Measurements from ENCODE around the gene CYP2B6. TPM values are rescaled to one million over a fixed set of nuclear protein-coding genes. Genes with fewer than 3 reads are reported as not detected.

Gene CYP2B6
- total and polyA plus RNA-seq, 8 donors = 0.87 TPM; not detected in 7

DNA sequence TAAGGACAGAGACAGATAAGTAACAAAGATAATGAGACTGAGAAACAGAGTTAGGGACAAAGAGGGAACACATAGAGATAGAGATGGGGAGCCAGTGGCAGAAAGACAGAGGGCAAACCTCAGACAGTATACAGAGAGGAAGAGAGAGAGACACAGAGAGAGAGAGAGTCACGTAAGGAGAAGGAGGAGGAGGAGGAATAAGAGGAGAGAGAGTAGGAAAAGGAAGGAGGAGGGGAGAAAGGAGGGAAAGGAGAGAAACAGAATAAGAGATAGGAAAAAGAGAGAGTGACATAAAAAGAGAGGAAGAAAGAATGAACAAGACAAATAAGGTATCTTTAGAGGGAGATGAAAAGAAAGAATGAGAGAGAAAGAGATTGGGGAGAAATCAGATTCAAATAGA is 23.6 kb downstream of the CYP2B6 start:
- 49 to 61% (median 58%) methylated on average over 1 of the region's 1 CpG for WGBS, 5 donors
- Histone ChIP-seq H3K4me3 (no peak overlapping the region), H3K9me3 (no peaks in the 10 kb centered on the region), H3K27me3 (peaks cover 0 to 47% (median 5%) of the 10 kb centered on the region in 3 donors), H3K4me1 (no peaks in the 10 kb centered on the region), H3K27ac (no peak overlapping the region), H3K36me3 (no peaks in the 10 kb centered on the region)
- intact Hi-C loops (cut with DNase I; ENCODE audit: low total_unique reads) = no loop called here
- TF ChIP-seq EP300 (IDR thresholded peaks at IDR 0.05) (no peak), CTCF (IDR thresholded peaks at IDR 0.05) (no peak), POLR2A (IDR thresholded peaks at IDR 0.05) (no peak), POLR2AphosphoS5 (IDR thresholded peaks at IDR 0.05) (no peak)
- DNase-seq = no peak

DNA sequence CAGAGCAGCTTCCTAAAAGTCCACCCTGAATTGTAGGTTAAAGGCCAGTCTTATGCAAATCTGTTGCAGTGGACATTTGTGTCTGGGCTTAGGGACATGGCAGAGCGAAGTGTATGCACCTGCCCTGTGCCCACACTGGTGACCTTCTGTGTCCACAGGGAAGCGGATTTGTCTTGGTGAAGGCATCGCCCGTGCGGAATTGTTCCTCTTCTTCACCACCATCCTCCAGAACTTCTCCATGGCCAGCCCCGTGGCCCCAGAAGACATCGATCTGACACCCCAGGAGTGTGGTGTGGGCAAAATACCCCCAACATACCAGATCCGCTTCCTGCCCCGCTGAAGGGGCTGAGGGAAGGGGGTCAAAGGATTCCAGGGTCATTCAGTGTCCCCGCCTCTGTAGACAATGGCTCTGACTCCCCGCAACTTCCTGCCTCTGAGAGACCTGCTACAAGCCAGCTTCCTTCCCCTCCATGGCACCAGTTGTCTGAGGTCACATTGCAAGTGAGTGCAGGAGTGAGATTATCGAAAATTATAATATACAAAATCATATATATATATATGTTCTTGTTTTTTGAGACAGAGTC is 25.5 kb downstream of the CYP2B6 start:
- TF ChIP-seq CTCF (IDR thresholded peaks at IDR 0.05) (no peak), POLR2AphosphoS5 (IDR thresholded peaks at IDR 0.05) (no peak), EP300 (IDR thresholded peaks at IDR 0.05) (no peak), POLR2A (IDR thresholded peaks at IDR 0.05) (no peak)
- Histone ChIP-seq H3K4me1 (no peaks in the 10 kb centered on the region), H3K4me3 (no peak overlapping the region), H3K27ac (no peak overlapping the region), H3K27me3 (peaks cover 0 to 37% (median 5%) of the 10 kb centered on the region in 3 donors), H3K9me3 (no peaks in the 10 kb centered on the region), H3K36me3 (no peaks in the 10 kb centered on the region)
- DNase-seq = no peak
- intact Hi-C loops (cut with DNase I; ENCODE audit: low total_unique reads) = no loop called here
- WGBS, 5 donors = 69 to 79% (median 77%) methylated on average over 12 of the region's 12 CpGs

GRCh38 chr19:41018736-41019290 is 27.7 kb downstream of the CYP2B6 start:
- no peak for DNase-seq
- 89 to 95% (median 93%) methylated on average over 15 of the region's 15 CpGs for WGBS, 5 donors

DNA sequence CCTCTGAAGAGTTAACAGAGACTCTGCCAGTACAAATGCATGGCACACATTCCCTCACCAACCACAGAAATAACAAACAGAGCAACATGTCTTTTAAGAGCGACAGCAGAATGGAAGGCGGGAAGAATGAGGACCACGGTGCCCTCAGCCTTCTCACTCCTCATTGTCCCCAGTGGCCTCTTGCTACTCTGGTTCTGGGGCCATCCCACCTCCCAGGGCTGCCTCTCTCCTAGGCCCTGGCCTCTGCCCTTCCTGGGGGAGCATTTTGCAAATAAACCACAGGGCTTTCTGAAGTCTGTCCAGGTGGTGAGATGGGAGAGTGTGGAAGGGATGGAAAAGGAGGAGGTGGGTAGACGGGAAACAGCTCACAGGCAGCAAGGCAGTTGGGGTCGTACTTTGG is 28.3 kb downstream of the CYP2B6 start:
- Histone ChIP-seq H3K9me3 (no peaks in the 10 kb centered on the region), H3K4me1 (no peaks in the 10 kb centered on the region), H3K4me3 (no peak overlapping the region), H3K27ac (no peak overlapping the region), H3K36me3 (no peaks in the 10 kb centered on the region), H3K27me3 (peaks cover 0 to 24% (median 0%) of the 10 kb centered on the region in 3 donors)
- TF ChIP-seq POLR2A (IDR thresholded peaks at IDR 0.05) = no peak
- TF ChIP-seq CTCF (IDR thresholded peaks at IDR 0.05) = no peak
- no peak for TF ChIP-seq POLR2AphosphoS5 (IDR thresholded peaks at IDR 0.05)
- TF ChIP-seq EP300 (IDR thresholded peaks at IDR 0.05) = no peak
- intact Hi-C loops (cut with DNase I; ENCODE audit: low total_unique reads) = no loop called here
- no peak for DNase-seq
- WGBS, 5 donors = 49 to 72% (median 63%) methylated on average over 5 of the region's 5 CpGs

More at GRCh38 chr19:41018736-41019290, 27.7 kb downstream of the CYP2B6 start:
- Histone ChIP-seq H3K27me3 (peaks cover 0 to 21% (median 0%) of the 10 kb centered on the region in 3 donors), H3K4me3 (no peak overlapping the region), H3K27ac (no peak overlapping the region), H3K4me1 (no peaks in the 10 kb centered on the region), H3K36me3 (no peaks in the 10 kb centered on the region), H3K9me3 (no peaks in the 10 kb centered on the region)
- intact Hi-C loops (cut with DNase I; ENCODE audit: low total_unique reads) = no loop called here
- TF ChIP-seq CTCF (IDR thresholded peaks at IDR 0.05) = no peak
- TF ChIP-seq POLR2A (IDR thresholded peaks at IDR 0.05) = no peak
- TF ChIP-seq POLR2AphosphoS5 (IDR thresholded peaks at IDR 0.05) = no peak
- no peak for TF ChIP-seq EP300 (IDR thresholded peaks at IDR 0.05)

Data from stomach (tissue), 9 donors.